Esophagus muscularis mucosa (tissue), 4 donors: ENCODE results near the gene DAPK1. TPM values are rescaled to one million over a fixed set of nuclear protein-coding genes. Genes with fewer than 3 reads are reported as not detected.
A peak's percentile ranks its signal among the peaks of the same experiment; 100 is the strongest.

Experiments
- DNase-seq: peaks from one replicate; pipeline ENCODE4 v3.0.0-alpha.2; 2017; ENCODE audit errors: extremely low spot score
- H3K27ac ChIP-seq, 4 donors: fragments of 200-600 bp; sonication (generic); replicated peaks in 1 of 4; 1 replicate in 3 of 4; 2 replicates in 1 of 4; pipeline ENCODE4 v1.5.1; 2016 to 2019; ENCODE audit warnings: mild to moderate bottlenecking in 1 of 4
- H3K27me3 ChIP-seq, 4 donors: fragments of 200-600 bp; sonication (generic); one replicate each; pipeline versions ENCODE4 v1.5.1 to v1.6.0; 2016 to 2019
- H3K36me3 ChIP-seq, 4 donors: fragments of 200-600 bp; sonication (generic); one replicate each; pipeline ENCODE4 v1.5.1; 2016 to 2019
- H3K4me1 ChIP-seq, 4 donors: fragments of 200-600 bp; sonication (generic); one replicate each; pipeline ENCODE4 v1.5.1; 2016 to 2019
- H3K4me3 ChIP-seq, 4 donors: fragments of 200-600 bp; sonication (generic); 1 replicate in 2 of 4; 2 replicates in 2 of 4; pipeline ENCODE4 v1.5.1; 2016 to 2019; ENCODE audit warnings: mild to moderate bottlenecking in 4 of 4, moderate library complexity in 1 of 4
- H3K9me3 ChIP-seq, 4 donors: fragments of 200-600 bp; sonication (generic); 1 replicate in 3 of 4; 2 replicates in 1 of 4; pipeline ENCODE4 v1.5.1; 2016 to 2019
- EP300 ChIP-seq: sonication (generic); formaldehyde crosslinking; IDR thresholded peaks from one replicate; pipeline ENCODE4 v1.6.1; 2017; ENCODE audit warnings: antibody characterized with exemption
- POLR2A ChIP-seq: fragments of 450-650 bp; IDR thresholded peaks from one replicate; pipeline ENCODE4 v1.6.1; 2017; ENCODE audit warnings: antibody characterized with exemption, moderate library complexity, mild to moderate bottlenecking, low read depth
- POLR2AphosphoS5 ChIP-seq, 2 donors: sonication (generic); formaldehyde crosslinking; IDR thresholded peaks; one replicate each; pipeline ENCODE4 v1.6.1; 2017; ENCODE audit warnings: antibody characterized with exemption in 2 of 2
- WGBS: methylation state at CpG from one replicate; pipeline ENCODE4 v1.1.5; 2018; 5-methylcytosine and 5-hydroxymethylcytosine counted together
- intact Hi-C: fragments of 100-400 bp; cut with DNase I; formaldehyde crosslinking; loops from one replicate; pipeline ENCODE4 v1.15.1; 2023
- total RNA-seq, 4 donors: library from RNA; depleted of rRNA; stranded (reverse); fragments of >200 nt; gene quantifications; one replicate each; pipeline versions ENCODE4 v1.1.0 to v1.2.1, GENCODE V29; 2016
- TF ChIP-seq, protein P1 (sequence below), 3 experiments: fragments of 200-600 bp in 2 of 3; fragments of 450-650 bp in 1 of 3; sonication (generic) in 2 of 3; IDR thresholded peaks; one replicate each; pipeline ENCODE4 v1.5.1; 2017 to 2019; ENCODE audit warnings: antibody characterized with exemption in 3 of 3, mild to moderate bottlenecking in 2 of 3, moderate library complexity in 1 of 3

Gene DAPK1
- total RNA-seq, 4 donors from 2014 or later = 51.7 to 96.8 (median 80.7) TPM

DNA sequence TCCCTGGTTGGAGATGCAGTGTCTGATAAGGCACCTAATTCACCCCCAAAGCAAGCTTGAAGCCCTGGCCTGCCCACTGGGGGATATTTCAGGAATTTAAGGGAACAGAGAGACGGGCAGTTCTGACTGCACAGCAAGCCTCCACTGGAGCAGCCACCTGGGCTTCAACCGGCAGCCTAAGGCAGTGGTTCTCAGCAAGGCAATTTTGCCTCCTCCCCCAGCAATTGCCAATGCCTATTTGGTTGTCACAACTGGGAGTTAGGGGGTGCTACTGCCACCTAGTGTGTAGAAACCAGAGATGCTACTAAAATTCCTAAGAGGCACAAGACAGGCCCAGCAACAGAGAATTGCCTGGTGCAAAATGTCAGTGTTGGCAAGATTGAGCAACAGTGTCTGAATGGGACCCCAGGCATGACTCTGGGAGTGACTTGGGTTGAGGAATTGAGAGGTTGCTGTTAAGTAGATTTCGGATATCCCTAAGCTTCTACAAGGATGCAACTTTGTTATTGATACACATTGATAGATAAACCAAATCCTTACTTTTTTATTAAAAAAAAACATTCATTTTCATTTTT is 169.6 kb downstream of the DAPK1 start:
- H3K4me1 ChIP-seq = peaks cover 0 to 19% (median 10%) of the 10 kb centered on the region in 4 donors
- H3K4me3 ChIP-seq = no peak overlapping the region
- DNase-seq = peak; percentile 39
- no peak for TF ChIP-seq POLR2AphosphoS5 (IDR thresholded peaks at IDR 0.05)
- TF ChIP-seq, protein P1, sequence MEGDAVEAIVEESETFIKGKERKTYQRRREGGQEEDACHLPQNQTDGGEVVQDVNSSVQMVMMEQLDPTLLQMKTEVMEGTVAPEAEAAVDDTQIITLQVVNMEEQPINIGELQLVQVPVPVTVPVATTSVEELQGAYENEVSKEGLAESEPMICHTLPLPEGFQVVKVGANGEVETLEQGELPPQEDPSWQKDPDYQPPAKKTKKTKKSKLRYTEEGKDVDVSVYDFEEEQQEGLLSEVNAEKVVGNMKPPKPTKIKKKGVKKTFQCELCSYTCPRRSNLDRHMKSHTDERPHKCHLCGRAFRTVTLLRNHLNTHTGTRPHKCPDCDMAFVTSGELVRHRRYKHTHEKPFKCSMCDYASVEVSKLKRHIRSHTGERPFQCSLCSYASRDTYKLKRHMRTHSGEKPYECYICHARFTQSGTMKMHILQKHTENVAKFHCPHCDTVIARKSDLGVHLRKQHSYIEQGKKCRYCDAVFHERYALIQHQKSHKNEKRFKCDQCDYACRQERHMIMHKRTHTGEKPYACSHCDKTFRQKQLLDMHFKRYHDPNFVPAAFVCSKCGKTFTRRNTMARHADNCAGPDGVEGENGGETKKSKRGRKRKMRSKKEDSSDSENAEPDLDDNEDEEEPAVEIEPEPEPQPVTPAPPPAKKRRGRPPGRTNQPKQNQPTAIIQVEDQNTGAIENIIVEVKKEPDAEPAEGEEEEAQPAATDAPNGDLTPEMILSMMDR (IDR thresholded peaks at IDR 0.05) = peak in 1 of 3 experiments; percentile 29
- H3K27me3 ChIP-seq = no peaks in the 10 kb centered on the region
- no peak overlapping the region for H3K27ac ChIP-seq
- 92% methylated on average over 3 of the region's 3 CpGs for WGBS
- H3K9me3 ChIP-seq = peaks cover 0 to 8% (median 0%) of the 10 kb centered on the region in 4 donors
- intact Hi-C loops = no loop called here
- H3K36me3 ChIP-seq = peaks cover 0 to 74% (median 18%) of the 10 kb centered on the region in 4 donors

DNA sequence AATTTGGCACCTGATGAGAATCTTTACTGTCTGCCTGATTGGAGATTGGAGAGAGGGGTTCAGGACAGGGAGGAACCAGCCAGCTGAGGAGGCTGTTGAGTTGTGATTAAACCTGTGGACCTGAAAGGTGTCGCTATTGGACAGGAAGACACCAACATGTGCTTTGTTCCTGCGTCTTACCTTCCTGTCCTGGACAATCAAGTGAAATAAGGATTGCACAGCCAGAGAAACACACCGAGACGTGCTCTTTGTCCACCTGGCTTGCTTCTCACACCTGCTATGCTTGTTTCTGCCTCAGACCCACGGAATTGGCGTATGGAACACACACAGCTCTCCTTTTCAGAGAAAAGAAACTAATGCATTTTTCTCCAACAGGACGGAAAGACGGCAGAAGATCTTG is 170.6 kb downstream of the DAPK1 start:
- intact Hi-C loops = no loop called here
- no peak for TF ChIP-seq EP300
- TF ChIP-seq POLR2AphosphoS5 (IDR thresholded peaks at IDR 0.05) = no peak
- TF ChIP-seq, protein P1 (IDR thresholded peaks at IDR 0.05) = no peak
- no peak for TF ChIP-seq POLR2A
- Histone ChIP-seq H3K27me3 (no peaks in the 10 kb centered on the region), H3K27ac (no peak overlapping the region), H3K9me3 (peaks cover 0 to 8% (median 0%) of the 10 kb centered on the region in 4 donors), H3K4me3 (no peak overlapping the region), H3K36me3 (peaks cover 0 to 79% (median 21%) of the 10 kb centered on the region in 4 donors), H3K4me1 (peaks cover 0 to 9% (median 2%) of the 10 kb centered on the region in 4 donors)
- WGBS = 93% methylated on average over 8 of the region's 8 CpGs
- DNase-seq = no peak

DNA sequence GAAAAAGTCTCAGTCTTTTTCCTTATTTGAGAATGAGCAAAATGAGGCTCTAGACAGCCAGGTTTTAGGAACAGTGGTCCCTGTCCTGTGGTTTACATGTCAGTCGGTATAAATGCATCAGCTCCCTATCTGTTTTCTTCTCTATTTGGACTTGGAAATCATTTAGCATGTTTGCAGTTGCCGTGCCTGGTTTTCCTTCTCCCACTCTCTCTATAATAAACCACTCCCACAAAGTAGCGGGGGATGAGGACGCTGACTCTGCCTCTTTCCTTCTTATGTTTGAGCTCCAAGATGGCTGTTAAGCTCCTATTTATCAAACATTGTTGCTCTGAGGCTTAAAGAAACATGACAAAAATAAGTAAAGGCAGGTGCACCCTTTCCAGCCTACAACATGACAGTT is 171.1 kb downstream of the DAPK1 start:
- H3K27me3 ChIP-seq = no peaks in the 10 kb centered on the region
- peak; percentile 84 for DNase-seq
- peaks cover 0 to 6% (median 0%) of the 10 kb centered on the region in 4 donors for H3K4me1 ChIP-seq
- WGBS = 86% methylated on average over 4 of the region's 4 CpGs
- H3K4me3 ChIP-seq = no peak overlapping the region
- H3K36me3 ChIP-seq = peaks cover 0 to 80% (median 21%) of the 10 kb centered on the region in 4 donors
- peaks cover 0 to 8% (median 0%) of the 10 kb centered on the region in 4 donors for H3K9me3 ChIP-seq
- intact Hi-C loops = no loop called here
- TF ChIP-seq, protein P1 (IDR thresholded peaks at IDR 0.05) = no peak
- TF ChIP-seq POLR2AphosphoS5 (IDR thresholded peaks at IDR 0.05) (no peak), POLR2A (no peak), EP300 (no peak)
- H3K27ac ChIP-seq = no peak overlapping the region

DNA sequence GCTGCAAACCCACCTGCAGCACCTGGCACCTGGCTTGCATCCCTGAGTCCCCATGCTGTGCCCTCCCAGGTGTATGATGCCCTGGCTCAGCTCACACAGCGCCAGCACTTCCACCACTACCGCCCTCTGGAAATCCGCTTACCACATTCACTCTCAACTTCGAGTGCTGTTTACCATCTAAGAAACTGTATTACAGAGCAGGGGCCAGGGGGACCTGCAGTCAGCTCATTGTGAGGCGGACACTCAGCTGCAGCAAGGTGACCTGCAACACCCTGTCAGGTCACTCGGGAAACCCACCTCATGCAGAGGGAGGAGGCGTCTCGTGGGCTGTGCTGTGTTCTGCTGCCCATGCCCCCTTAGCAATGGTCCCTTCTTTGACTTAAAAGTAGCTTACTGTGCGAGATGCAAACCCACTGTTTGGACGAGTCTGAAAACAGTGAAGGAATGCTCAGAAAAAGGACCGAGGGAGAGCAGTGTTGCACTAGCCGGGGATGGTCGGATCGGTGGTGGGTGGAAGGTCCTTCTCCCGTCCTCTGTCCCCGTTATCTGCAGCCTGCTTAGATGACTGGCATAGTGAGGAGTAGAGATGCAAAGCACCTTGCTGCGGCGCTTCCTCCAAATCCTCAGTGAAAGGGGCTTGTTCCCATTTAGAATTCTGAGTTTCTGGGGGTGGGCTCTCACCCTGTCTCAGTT is 173.1 kb downstream of the DAPK1 start:
- peak; percentile 55 for DNase-seq
- Histone ChIP-seq H3K27ac (no peak overlapping the region), H3K9me3 (peaks cover 0 to 8% (median 0%) of the 10 kb centered on the region in 4 donors), H3K4me3 (no peak overlapping the region), H3K36me3 (peaks cover 0 to 63% (median 13%) of the 10 kb centered on the region in 4 donors), H3K27me3 (no peaks in the 10 kb centered on the region), H3K4me1 (peaks cover 0 to 11% (median 3%) of the 10 kb centered on the region in 4 donors)
- TF ChIP-seq POLR2A (no peak), POLR2AphosphoS5 (IDR thresholded peaks at IDR 0.05) (no peak)
- intact Hi-C loops = no loop called here
- 90% methylated on average over 18 of the region's 18 CpGs for WGBS

DNA sequence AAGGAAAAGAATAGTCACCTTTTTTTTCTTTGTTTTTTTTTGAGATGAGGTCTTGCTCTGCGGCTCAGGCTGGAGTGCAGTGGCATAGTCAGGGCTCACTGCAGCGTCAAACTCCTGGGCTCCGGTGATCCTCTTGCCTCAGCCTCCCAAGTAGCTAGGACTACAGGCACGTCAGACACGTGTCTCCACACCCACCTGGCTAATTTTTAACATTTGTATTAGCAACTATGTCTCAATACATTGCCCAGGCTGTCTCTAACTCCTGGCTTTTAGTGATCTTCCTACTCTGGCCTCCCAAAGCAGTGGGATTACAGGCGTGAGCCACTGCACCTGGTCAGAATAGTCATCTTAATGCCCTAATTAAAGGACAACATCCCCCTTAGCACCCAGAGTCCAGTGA is 173.8 kb downstream of the DAPK1 start:
- H3K36me3 ChIP-seq = peaks cover 0 to 58% (median 11%) of the 10 kb centered on the region in 4 donors
- peaks cover 0 to 8% (median 0%) of the 10 kb centered on the region in 4 donors for H3K9me3 ChIP-seq
- DNase-seq = peak; percentile 19
- TF ChIP-seq, protein P1 (IDR thresholded peaks at IDR 0.05) = no peak
- TF ChIP-seq POLR2AphosphoS5 (IDR thresholded peaks at IDR 0.05) (no peak), EP300 (no peak), POLR2A (no peak)
- H3K27me3 ChIP-seq = no peaks in the 10 kb centered on the region
- 88% methylated on average over 6 of the region's 6 CpGs for WGBS
- no peak overlapping the region for H3K27ac ChIP-seq
- no peak overlapping the region for H3K4me3 ChIP-seq
- intact Hi-C loops = no loop called here
- H3K4me1 ChIP-seq = peaks cover 0 to 17% (median 11%) of the 10 kb centered on the region in 4 donors
